NCI-H146 (cell line): Measurements from ENCODE around the gene KLHDC4.
A peak's percentile ranks its signal among the peaks of the same experiment; 100 is the strongest.
"Not testable (repeated sequence)": the region's sequence is repeated elsewhere in the genome, so short reads cannot be mapped to it uniquely, and the experiment has no call there.

Experiments used
- DNase-seq: peaks from one replicate; lab custom pipeline; 2025; lab: John Stamatoyannopoulos, UW

KLHDC4 gene

GRCh38 chr16:87742781-87743490 lies 22.9 kb downstream of the KLHDC4 start:
- DNase-seq = no peak

- DNase-seq = no peak
Measured at GRCh38 chr16:87741700-87742415, 23.9 kb downstream of the KLHDC4 start.

- DNase-seq = no peak
Measured at GRCh38 chr16:87740909-87741424, 24.8 kb downstream of the KLHDC4 start.

- no peak for DNase-seq
Measured at GRCh38 chr16:87740441-87740840, 25.3 kb downstream of the KLHDC4 start.

GRCh38 chr16:87739801-87740200 lies 26.0 kb downstream of the KLHDC4 start:
- no peak for DNase-seq

- no peak for DNase-seq
Measured at GRCh38 chr16:87736008-87736382, 29.8 kb downstream of the KLHDC4 start.

GRCh38 chr16:87735270-87736007 lies 30.3 kb downstream of the KLHDC4 start:
- no peak for DNase-seq

GRCh38 chr16:87734644-87735043 lies 31.1 kb downstream of the KLHDC4 start:
- DNase-seq = no peak

GRCh38 chr16:87733190-87733589 lies 32.6 kb downstream of the KLHDC4 start:
- DNase-seq = peak; percentile 20

GRCh38 chr16:87731607-87732006 lies 34.2 kb downstream of the KLHDC4 start:
- no peak for DNase-seq

GRCh38 chr16:87729266-87729954 lies 36.4 kb downstream of the KLHDC4 start:
- DNase-seq = no peak

GRCh38 chr16:87728026-87728425 lies 37.8 kb downstream of the KLHDC4 start:
- no peak for DNase-seq

- no peak for DNase-seq
Measured at GRCh38 chr16:87727346-87727745, 38.4 kb downstream of the KLHDC4 start.

- not testable (repeated sequence) for DNase-seq
Measured at GRCh38 chr16:87726577-87726976, 39.2 kb downstream of the KLHDC4 start.

- DNase-seq = no peak
Measured at GRCh38 chr16:87725596-87726235, 40.1 kb downstream of the KLHDC4 start.

GRCh38 chr16:87724490-87725291 lies 41.1 kb downstream of the KLHDC4 start:
- no peak for DNase-seq

- DNase-seq = peak; percentile 27
Measured at GRCh38 chr16:87723226-87723623, 42.6 kb downstream of the KLHDC4 start.

- no peak for DNase-seq
Measured at GRCh38 chr16:87722590-87723225, 43.1 kb downstream of the KLHDC4 start.

- no peak for DNase-seq
Measured at GRCh38 chr16:87721622-87722585, 43.9 kb downstream of the KLHDC4 start.
